ENCODE results near the gene YTHDF1. TPM values are rescaled to one million over a fixed set of nuclear protein-coding genes. Genes with fewer than 3 reads are reported as not detected.
"Not testable (repeated sequence)": the region's sequence is repeated elsewhere in the genome, so short reads cannot be mapped to it uniquely, and the experiment has no call there.

The YTHDF1 gene
- total RNA-seq, 1 experiment from 2014 or later = 42.6 TPM

- Histone ChIP-seq H4K20me1 (ENCODE audit: insufficient read depth) (no peaks in the 10 kb centered on the region), H3K9me2 (ENCODE audit: insufficient read depth) (no peaks in the 10 kb centered on the region), H3K9me3 (ENCODE audit: insufficient read depth, low read depth) (no peaks in the 10 kb centered on the region), H3K27me3 (ENCODE audit: insufficient read depth, low read depth) (peaks cover 93% of the 10 kb centered on the region), H3K4me2 (no peak overlapping the region), H3K4me3 (no peak overlapping the region), H3K36me3 (ENCODE audit: low read depth) (no peaks in the 10 kb centered on the region), H2AFZ (no peak overlapping the region), H3K27ac (no peak overlapping the region), H3K4me1 (replicated peaks; ENCODE audit: insufficient read depth) (no peaks in the 10 kb centered on the region), H3K79me2 (ENCODE audit: low read depth) (no peaks in the 10 kb centered on the region), H3F3A (ENCODE audit: insufficient read depth, low read depth) (no peaks in the 10 kb centered on the region)
- ChIA-PET POLR2A (ENCODE audit: unreplicated experiment) (no interaction called here), CTCF (no interaction called here)
- no TSS peak for BruUV-seq (replicated peaks)
- TF ChIP-seq EZH2 (IDR thresholded peaks at IDR 0.05; ENCODE audit: low read depth) = no peak
- no peak for TF ChIP-seq CTCF (conservative IDR thresholded peaks at IDR 0.05)
- intact Hi-C loops (cut with micrococcal nuclease; ENCODE audit: unreplicated experiment) = no loop called here
- DNase-seq = no peak
Observed at GRCh38 chr20:63158845-63159244, 57.1 kb downstream of the YTHDF1 start.

GRCh38 chr20:63158352-63158751 is 57.6 kb downstream of the YTHDF1 start:
- H3K4me3 ChIP-seq = no peak overlapping the region
- no peaks in the 10 kb centered on the region for H4K20me1 ChIP-seq (ENCODE audit: insufficient read depth)
- H3K4me1 ChIP-seq (replicated peaks; ENCODE audit: insufficient read depth) = no peaks in the 10 kb centered on the region
- no TSS peak for BruUV-seq (replicated peaks)
- H3K27me3 ChIP-seq (ENCODE audit: insufficient read depth, low read depth) = peaks cover 93% of the 10 kb centered on the region
- H3F3A ChIP-seq (ENCODE audit: insufficient read depth, low read depth) = no peaks in the 10 kb centered on the region
- no peaks in the 10 kb centered on the region for H3K9me3 ChIP-seq (ENCODE audit: insufficient read depth, low read depth)
- H3K27ac ChIP-seq = no peak overlapping the region
- H3K79me2 ChIP-seq (ENCODE audit: low read depth) = no peaks in the 10 kb centered on the region
- no peak overlapping the region for H3K4me2 ChIP-seq
- no peak overlapping the region for H2AFZ ChIP-seq
- H3K36me3 ChIP-seq (ENCODE audit: low read depth) = no peaks in the 10 kb centered on the region
- ChIA-PET POLR2A (ENCODE audit: unreplicated experiment) (no interaction called here), CTCF (no interaction called here)
- no peaks in the 10 kb centered on the region for H3K9me2 ChIP-seq (ENCODE audit: insufficient read depth)
- intact Hi-C loops (cut with micrococcal nuclease; ENCODE audit: unreplicated experiment) = no loop called here
- no peak for TF ChIP-seq CTCF (conservative IDR thresholded peaks at IDR 0.05)
- no peak for TF ChIP-seq EZH2 (IDR thresholded peaks at IDR 0.05; ENCODE audit: low read depth)
- no peak for DNase-seq

GRCh38 chr20:63157431-63157830 is 58.5 kb downstream of the YTHDF1 start:
- CTCF ChIA-PET; H3K4me2 ChIP-seq; H2AFZ ChIP-seq; intact Hi-C loops (cut with micrococcal nuclease; ENCODE audit: unreplicated experiment); H3K4me1 ChIP-seq (replicated peaks; ENCODE audit: insufficient read depth); H3F3A ChIP-seq (ENCODE audit: insufficient read depth, low read depth); H4K20me1 ChIP-seq (ENCODE audit: insufficient read depth); H3K36me3 ChIP-seq (ENCODE audit: low read depth); H3K9me2 ChIP-seq (ENCODE audit: insufficient read depth); DNase-seq; H3K4me3 ChIP-seq; BruUV-seq (replicated peaks); H3K79me2 ChIP-seq (ENCODE audit: low read depth); H3K27ac ChIP-seq; POLR2A ChIA-PET (ENCODE audit: unreplicated experiment); H3K9me3 ChIP-seq (ENCODE audit: insufficient read depth, low read depth): not testable (repeated sequence)
- peaks cover 93% of the 10 kb centered on the region for H3K27me3 ChIP-seq (ENCODE audit: insufficient read depth, low read depth)

GRCh38 chr20:63156221-63156671 is 59.7 kb downstream of the YTHDF1 start:
- no peaks in the 10 kb centered on the region for H3K9me3 ChIP-seq (ENCODE audit: insufficient read depth, low read depth)
- H3K36me3 ChIP-seq (ENCODE audit: low read depth) = no peaks in the 10 kb centered on the region
- no peaks in the 10 kb centered on the region for H4K20me1 ChIP-seq (ENCODE audit: insufficient read depth)
- TF ChIP-seq EZH2 (IDR thresholded peaks at IDR 0.05; ENCODE audit: low read depth) = no peak
- no peak for TF ChIP-seq CTCF (conservative IDR thresholded peaks at IDR 0.05)
- DNase-seq = no peak
- no peaks in the 10 kb centered on the region for H3K9me2 ChIP-seq (ENCODE audit: insufficient read depth)
- no peak overlapping the region for H3K4me3 ChIP-seq
- no TSS peak for BruUV-seq (replicated peaks)
- POLR2A ChIA-PET (ENCODE audit: unreplicated experiment) = no interaction called here
- no peaks in the 10 kb centered on the region for H3K4me1 ChIP-seq (replicated peaks; ENCODE audit: insufficient read depth)
- H3K79me2 ChIP-seq (ENCODE audit: low read depth) = no peaks in the 10 kb centered on the region
- no peaks in the 10 kb centered on the region for H3F3A ChIP-seq (ENCODE audit: insufficient read depth, low read depth)
- H3K27me3 ChIP-seq (ENCODE audit: insufficient read depth, low read depth) = peaks cover 93% of the 10 kb centered on the region
- intact Hi-C loops (cut with micrococcal nuclease; ENCODE audit: unreplicated experiment) = no loop called here
- H2AFZ ChIP-seq = no peak overlapping the region
- no peak overlapping the region for H3K27ac ChIP-seq
- no peak overlapping the region for H3K4me2 ChIP-seq
- CTCF ChIA-PET = interaction anchor here (0.6 kb wide), 1 partner anchor 1016 kb away, joined by 26 read pairs; no protein-coding TSS in a partner anchor
